ENCODE data around the gene STRIP1.

DNA sequence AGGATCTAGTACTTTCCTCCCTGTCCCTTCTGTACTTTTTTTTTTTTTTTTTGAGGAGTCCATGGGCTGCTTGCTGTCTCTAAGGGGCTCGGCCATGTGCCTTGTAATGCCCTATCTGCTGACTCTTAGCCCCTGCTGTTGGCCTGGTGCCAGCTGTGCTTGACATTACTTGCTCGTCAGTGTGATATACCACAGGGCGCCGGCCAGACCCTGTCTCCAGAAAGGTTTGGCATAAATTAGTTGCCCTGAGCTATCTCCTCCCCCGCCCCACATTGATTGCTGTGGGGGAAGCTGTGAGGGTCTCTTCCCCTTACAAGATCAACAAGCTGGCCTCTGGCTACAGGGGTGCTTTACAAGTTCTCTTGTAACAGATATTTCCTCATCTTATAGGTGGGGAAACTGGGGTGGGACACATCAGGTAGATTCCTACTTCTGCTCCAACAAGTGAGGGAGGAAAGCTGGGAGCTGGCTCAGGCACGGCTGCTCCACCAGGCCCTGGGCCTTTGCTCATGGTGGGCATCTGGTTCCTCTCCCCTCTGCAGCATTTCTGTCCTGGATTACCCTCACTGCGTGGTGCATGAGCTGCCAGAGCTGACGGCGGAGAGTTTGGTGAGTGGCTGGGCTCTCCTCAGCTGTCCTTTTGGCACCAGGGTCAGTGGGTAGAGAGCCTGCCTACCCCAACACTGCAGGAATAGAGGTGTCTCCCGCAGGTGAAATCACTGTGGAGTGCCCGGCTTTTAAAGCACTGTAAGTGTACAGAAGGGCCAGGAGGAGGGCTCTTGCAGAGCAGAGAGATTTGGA, 15.6 kb downstream of the STRIP1 start:
- TF ChIP-seq CTCF (conservative IDR thresholded peaks at IDR 0.05 in 1 of 2, IDR thresholded peaks at IDR 0.05 in 1 of 2; ENCODE audit: low read depth in 1 of 2, low read length in 2 of 2) (no peak), EZH2 (IDR thresholded peaks at IDR 0.05; ENCODE audit: low read length, missing control alignments) (no peak)

Data from fibroblast of lung (primary cell).